ENCODE measurements around the gene ALPK1.

- TF ChIP-seq POLR2A (IDR thresholded peaks at IDR 0.05; ENCODE audit: low read length) (no peak), GATA1 (IDR thresholded peaks at IDR 0.05; ENCODE audit: low read depth, low read length) (no peak)
Measured at GRCh38 chr4:112302320-112303274, 5.4 kb downstream of the ALPK1 start.
